Thyroid gland (tissue), 4 donors: ENCODE measurements around the gene CPXM2. TPM values are rescaled to one million over a fixed set of nuclear protein-coding genes. Genes with fewer than 3 reads are reported as not detected.

Experiments
- DNase-seq, 2 donors: peaks; one replicate each; pipeline ENCODE4 v3.0.0-alpha.2; 2019
- H3K27ac ChIP-seq, 3 donors: fragments of 200-600 bp; sonication (generic); 1 replicate in 2 of 3; 2 replicates in 1 of 3; pipeline ENCODE4 v1.5.1; 2016 to 2019; ENCODE audit warnings: mild to moderate bottlenecking in 1 of 3, moderate library complexity in 1 of 3
- H3K27me3 ChIP-seq: fragments of 200-600 bp; sonication (generic); one replicate; pipeline ENCODE4 v1.5.1; 2019
- H3K36me3 ChIP-seq, 2 donors: fragments of 200-600 bp; sonication (generic); one replicate each; pipeline ENCODE4 v1.5.1; 2016 to 2019
- H3K4me1 ChIP-seq, 2 donors: fragments of 200-600 bp; sonication (generic); one replicate each; pipeline ENCODE4 v1.5.1; 2017 to 2019
- H3K4me3 ChIP-seq, 3 donors: fragments of 200-600 bp; sonication (generic); replicated peaks in 1 of 3; 1 replicate in 2 of 3; 2 replicates in 1 of 3; pipeline ENCODE4 v1.5.1; 2016; ENCODE audit warnings: mild to moderate bottlenecking in 1 of 3
- H3K9me3 ChIP-seq: fragments of 200-600 bp; sonication (generic); one replicate; pipeline ENCODE4 v1.5.1; 2017
- CTCF ChIP-seq, 6 experiments: fragments of 200-600 bp in 3 of 6; fragments of 450-650 bp in 3 of 6; sonication (generic) in 3 of 6; IDR thresholded peaks; one replicate each; pipeline ENCODE4 v1.5.1; 2016 to 2019; ENCODE audit warnings: antibody characterized with exemption in 6 of 6, mild to moderate bottlenecking in 2 of 6, inconsistent platforms in 1 of 6, moderate library complexity in 1 of 6
- POLR2A ChIP-seq, 2 donors: fragments of 450-650 bp; IDR thresholded peaks; one replicate each; pipeline ENCODE4 v1.6.1; 2017; ENCODE audit warnings: antibody characterized with exemption in 2 of 2, mild to moderate bottlenecking in 2 of 2, moderate library complexity in 1 of 2
- WGBS, 2 donors: methylation state at CpG; one replicate each; pipeline ENCODE4 v1.1.5; 2017; 5-methylcytosine and 5-hydroxymethylcytosine counted together
- intact Hi-C: fragments of 100-400 bp; cut with DNase I; formaldehyde crosslinking; loops from one replicate; pipeline ENCODE4 v1.15.1; 2023
- total RNA-seq, 4 donors: library from RNA; depleted of rRNA; stranded (reverse); fragments of >200 nt; gene quantifications; one replicate each; pipeline ENCODE4 v1.2.3, GENCODE V29; 2016

CPXM2 gene
- total RNA-seq, 4 donors from 2014 or later, result 6.3 to 11.6 (median 8.5) TPM

GRCh38 chr10:123724747-123725146 lies 166.9 kb downstream of the CPXM2 start:
- H3K27ac ChIP-seq, result no peak overlapping the region
- no peaks in the 10 kb centered on the region for H3K36me3 ChIP-seq
- H3K9me3 ChIP-seq, result no peaks in the 10 kb centered on the region
- no peak overlapping the region for H3K4me3 ChIP-seq
- intact Hi-C loops, result no loop called here
- no peaks in the 10 kb centered on the region for H3K4me1 ChIP-seq
- WGBS, 2 donors, result 87 to 90% methylated on average over 12 of the region's 12 CpGs
- no peaks in the 10 kb centered on the region for H3K27me3 ChIP-seq
- DNase-seq, result no peak
- TF ChIP-seq POLR2A (IDR thresholded peaks at IDR 0.05), result no peak
- TF ChIP-seq CTCF (IDR thresholded peaks at IDR 0.05), result no peak

GRCh38 chr10:123722351-123722750 lies 169.3 kb downstream of the CPXM2 start:
- intact Hi-C loops, result no loop called here
- no peak for DNase-seq
- Histone ChIP-seq H3K9me3 (no peaks in the 10 kb centered on the region), H3K27me3 (no peaks in the 10 kb centered on the region), H3K27ac (no peak overlapping the region), H3K4me3 (no peak overlapping the region), H3K4me1 (no peaks in the 10 kb centered on the region), H3K36me3 (no peaks in the 10 kb centered on the region)
- no peak for TF ChIP-seq CTCF (IDR thresholded peaks at IDR 0.05)
- TF ChIP-seq POLR2A (IDR thresholded peaks at IDR 0.05), result no peak
- 89 to 90% methylated on average over 2 of the region's 2 CpGs for WGBS, 2 donors

GRCh38 chr10:123721441-123722049 lies 170.1 kb downstream of the CPXM2 start:
- H3K36me3 ChIP-seq, result no peaks in the 10 kb centered on the region
- 80 to 83% methylated on average over 9 of the region's 9 CpGs for WGBS, 2 donors
- DNase-seq, result no peak
- intact Hi-C loops, result no loop called here
- no peaks in the 10 kb centered on the region for H3K4me1 ChIP-seq
- TF ChIP-seq POLR2A (IDR thresholded peaks at IDR 0.05) (no peak), CTCF (IDR thresholded peaks at IDR 0.05) (no peak)
- no peaks in the 10 kb centered on the region for H3K27me3 ChIP-seq
- no peak overlapping the region for H3K27ac ChIP-seq
- no peak overlapping the region for H3K4me3 ChIP-seq
- H3K9me3 ChIP-seq, result no peaks in the 10 kb centered on the region

- no peaks in the 10 kb centered on the region for H3K9me3 ChIP-seq
- no peak for DNase-seq
- intact Hi-C loops, result no loop called here
- no peak overlapping the region for H3K4me3 ChIP-seq
- 69 to 75% methylated on average over 3 of the region's 3 CpGs for WGBS, 2 donors
- H3K27ac ChIP-seq, result no peak overlapping the region
- H3K36me3 ChIP-seq, result no peaks in the 10 kb centered on the region
- no peaks in the 10 kb centered on the region for H3K4me1 ChIP-seq
- TF ChIP-seq POLR2A (IDR thresholded peaks at IDR 0.05) (no peak), CTCF (IDR thresholded peaks at IDR 0.05) (no peak)
- no peaks in the 10 kb centered on the region for H3K27me3 ChIP-seq
These were observed 171.1 kb downstream of the CPXM2 start for GRCh38 chr10:123720536-123720935.

GRCh38 chr10:123718544-123719060 lies 173.0 kb downstream of the CPXM2 start:
- Histone ChIP-seq H3K4me3 (no peak overlapping the region), H3K4me1 (no peaks in the 10 kb centered on the region), H3K36me3 (no peaks in the 10 kb centered on the region), H3K9me3 (no peaks in the 10 kb centered on the region), H3K27ac (no peak overlapping the region), H3K27me3 (no peaks in the 10 kb centered on the region)
- TF ChIP-seq CTCF (IDR thresholded peaks at IDR 0.05) (no peak), POLR2A (IDR thresholded peaks at IDR 0.05) (no peak)
- 76 to 82% methylated on average over 4 of the region's 4 CpGs for WGBS, 2 donors
- intact Hi-C loops, result no loop called here
- no peak for DNase-seq
